Activated CD8-positive, alpha-beta memory T cell treated with anti-CD3 and anti-CD28 coated beads, Interleukin-2, amount 50 U/mL, for 1 hour (primary cell): ENCODE results near the gene GRIN2A.

Experiments used
- DNase-seq: peaks from one replicate; pipeline ENCODE4 v3.0.0-alpha.2; 2020; ENCODE audit errors: extremely low read depth

The GRIN2A gene

DNA sequence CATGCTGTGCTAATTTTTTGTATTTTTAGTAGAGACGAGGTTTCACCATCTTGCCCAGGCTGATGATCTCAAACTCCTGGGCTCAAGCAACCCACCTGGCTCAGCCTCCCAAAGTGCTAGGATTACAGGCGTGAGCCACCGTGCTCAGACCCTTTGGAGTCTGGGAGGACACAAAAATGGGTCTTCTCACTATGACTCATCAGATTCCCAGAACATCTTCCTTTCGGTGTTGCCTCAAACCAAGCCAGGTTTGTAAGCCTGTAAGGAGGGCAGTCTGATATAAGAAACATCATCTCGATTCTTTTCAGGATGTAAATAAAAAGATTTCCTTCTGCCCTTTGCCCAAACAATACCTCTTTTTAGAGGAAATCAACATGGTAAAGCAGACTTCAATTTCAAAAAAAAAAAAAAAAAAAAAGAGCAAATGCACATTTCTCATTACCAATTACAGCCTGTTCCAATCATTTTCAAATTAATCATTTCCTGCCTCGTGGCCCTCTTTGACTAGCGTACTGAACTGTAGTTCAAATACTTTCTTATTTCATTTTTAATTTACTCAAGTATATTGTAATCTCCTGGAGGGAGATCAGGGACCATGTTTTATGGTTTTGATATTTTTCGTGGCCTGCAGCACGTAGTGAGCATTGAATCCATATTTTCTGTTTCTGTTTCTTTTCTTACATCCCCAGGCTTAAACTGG, 409.6 kb downstream of the GRIN2A start:
- no peak for DNase-seq

- DNase-seq, result no peak
These were observed 415.3 kb downstream of the GRIN2A start for GRCh38 chr16:9766891-9767290.

GRCh38 chr16:9763505-9763904, 418.7 kb downstream of the GRIN2A start:
- no peak for DNase-seq

DNA sequence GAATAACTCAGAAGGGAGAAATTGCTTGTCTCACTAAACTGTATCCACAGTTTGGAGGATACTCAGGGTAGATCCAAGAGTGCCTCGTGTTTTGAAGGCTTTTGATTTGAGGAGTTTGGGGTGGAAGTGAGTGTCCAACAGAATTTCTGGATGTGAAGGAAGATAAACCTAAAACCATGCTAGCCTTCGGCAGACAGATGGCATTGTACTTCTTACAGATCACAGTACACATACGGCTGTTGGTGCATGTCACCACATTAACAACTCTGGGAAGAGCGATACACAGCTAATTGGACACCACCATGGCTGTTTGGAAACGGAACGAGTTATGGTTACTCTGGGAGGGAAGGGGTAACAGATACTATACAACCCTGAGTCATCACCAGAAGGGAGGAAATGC, 420.4 kb downstream of the GRIN2A start:
- DNase-seq, result no peak

GRCh38 chr16:9757687-9758086, 424.5 kb downstream of the GRIN2A start:
- no peak for DNase-seq

- DNase-seq, result no peak
These were observed 425.8 kb downstream of the GRIN2A start for GRCh38 chr16:9756434-9756833.

DNA sequence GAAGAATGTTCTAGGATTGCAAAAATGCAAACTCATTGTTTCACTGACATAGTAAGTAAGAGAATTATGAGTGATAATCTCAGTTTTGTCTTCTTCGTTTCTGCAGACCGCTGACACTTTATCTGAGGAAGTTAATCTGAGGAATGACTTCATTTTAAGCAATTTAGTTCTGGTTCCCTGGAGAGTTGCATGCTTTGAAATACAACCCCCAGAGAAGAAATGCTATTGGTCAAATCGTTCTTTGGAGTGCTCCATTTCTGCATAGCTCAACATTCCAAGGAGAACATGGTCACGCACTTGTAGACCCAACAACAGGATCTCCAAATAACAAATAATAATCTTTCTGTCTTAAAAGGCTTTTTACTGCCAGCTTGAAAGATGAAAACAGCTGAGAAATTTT, 427.1 kb downstream of the GRIN2A start:
- no peak for DNase-seq

- no peak for DNase-seq
These were observed 440.5 kb downstream of the GRIN2A start for GRCh38 chr16:9741776-9742175.

DNA sequence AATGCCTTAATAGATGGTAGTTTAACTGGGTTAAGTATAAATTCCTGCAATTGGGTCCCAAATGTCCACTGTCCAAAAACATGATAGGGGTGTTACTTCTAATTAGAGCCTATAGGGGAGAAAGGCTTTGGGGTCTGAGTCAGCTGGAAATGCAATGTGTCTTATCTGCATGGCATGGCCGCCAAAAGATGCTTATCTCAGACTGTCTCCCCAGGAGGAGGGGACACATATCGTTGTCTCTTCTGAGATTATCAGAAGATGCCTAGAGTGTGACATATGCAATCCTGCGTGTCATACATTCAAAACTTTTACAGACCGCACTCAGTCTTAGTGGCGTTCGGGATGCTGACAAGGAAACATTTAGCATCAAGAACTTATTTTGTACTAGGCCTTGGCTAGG, 442.9 kb downstream of the GRIN2A start:
- no peak for DNase-seq

GRCh38 chr16:9738690-9739089, 443.5 kb downstream of the GRIN2A start:
- DNase-seq, result no peak

GRCh38 chr16:9736547-9736946, 445.7 kb downstream of the GRIN2A start:
- no peak for DNase-seq

DNA sequence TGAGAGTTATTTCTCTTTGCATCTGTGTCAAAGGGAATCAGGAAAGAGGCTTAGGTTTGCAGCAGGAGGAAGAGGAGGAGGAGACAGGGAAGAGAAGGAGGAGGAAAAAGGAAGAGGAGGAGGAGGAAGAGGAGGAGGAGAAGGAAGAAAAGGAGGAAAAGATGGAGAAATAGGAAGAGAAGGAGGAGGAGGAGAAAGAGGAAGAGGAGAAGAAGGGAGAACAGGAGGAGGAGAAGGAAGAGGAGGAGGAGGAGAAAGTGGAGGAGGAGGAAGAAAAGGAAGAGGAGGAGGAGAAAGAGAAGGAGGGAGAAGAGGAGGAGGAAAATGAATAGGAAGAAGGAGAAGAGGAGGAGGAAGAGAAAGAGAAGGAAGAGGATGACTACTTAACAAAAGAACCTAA, 459.1 kb downstream of the GRIN2A start:
- no peak for DNase-seq

DNA sequence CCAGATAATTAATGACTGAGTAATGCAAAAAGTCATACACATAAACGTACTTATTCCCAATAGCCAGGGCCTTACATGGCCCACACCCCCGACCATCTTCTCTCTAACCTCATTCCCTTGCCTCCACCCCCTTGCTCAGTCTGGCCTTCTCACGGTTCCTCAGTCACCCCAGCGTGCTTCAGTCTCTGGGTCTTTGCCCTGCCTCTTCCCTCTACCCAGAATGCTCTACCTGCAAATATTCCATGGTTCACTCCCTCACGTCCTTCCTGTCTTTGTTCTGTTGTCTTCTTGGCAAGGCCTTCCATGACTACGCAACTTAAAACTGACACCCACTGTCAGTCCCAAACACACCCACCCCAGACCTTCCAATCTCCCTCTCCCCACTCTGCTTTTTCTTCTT, 468.3 kb downstream of the GRIN2A start:
- no peak for DNase-seq

DNA sequence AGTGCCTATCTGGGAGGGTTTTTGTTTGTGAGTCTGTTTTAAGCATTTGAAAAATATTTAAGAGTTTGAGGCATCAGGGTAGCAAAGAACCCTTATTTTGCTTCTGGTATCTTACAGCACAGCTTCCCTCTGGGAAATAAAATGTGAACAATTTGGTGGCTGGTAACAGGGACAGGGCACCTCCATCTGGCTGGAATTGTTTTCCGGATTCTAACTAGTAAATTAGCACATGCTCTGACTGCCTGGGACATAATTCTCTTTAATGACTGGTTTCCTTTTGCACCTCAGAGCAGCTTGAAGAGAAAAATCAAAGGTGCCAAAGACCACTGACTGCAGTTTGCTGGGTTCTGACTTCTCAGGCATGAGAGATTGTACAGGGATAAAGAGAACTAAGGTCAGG, 469.1 kb downstream of the GRIN2A start:
- no peak for DNase-seq

GRCh38 chr16:9708972-9709620, 473.1 kb downstream of the GRIN2A start:
- DNase-seq, result no peak

DNA sequence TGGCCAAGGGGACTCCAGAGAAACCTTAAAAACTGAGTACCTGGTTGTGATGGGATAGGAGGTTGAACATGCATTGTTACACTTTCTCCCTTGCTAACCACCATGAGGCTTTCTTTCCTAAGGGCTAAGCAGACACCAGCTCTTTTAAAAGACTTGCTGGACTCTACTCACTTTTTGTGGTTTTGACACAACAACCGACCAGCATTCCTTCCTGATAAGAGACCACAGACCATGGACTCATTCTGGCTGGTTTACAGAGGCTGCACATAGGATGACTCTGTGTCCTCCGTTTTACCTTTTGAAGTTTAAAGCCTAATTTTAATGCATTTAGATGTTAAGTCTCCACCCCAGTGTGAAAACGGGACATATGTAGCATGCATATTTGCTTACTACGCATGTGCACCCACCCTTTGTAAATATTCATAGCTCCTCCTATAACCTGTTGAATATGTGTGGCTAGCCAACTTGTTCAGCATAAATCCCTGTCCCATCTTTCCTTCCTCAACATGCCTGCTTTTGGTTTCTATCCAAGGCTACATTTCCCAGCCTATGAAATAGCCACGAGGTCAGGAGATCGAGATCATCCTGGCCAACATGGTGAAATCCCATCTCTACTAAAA, 475.9 kb downstream of the GRIN2A start:
- no peak for DNase-seq

- no peak for DNase-seq
These were observed 478.5 kb downstream of the GRIN2A start for GRCh38 chr16:9703731-9704130.
